Mucosa of rectum (tissue), 2 donors: ENCODE data around the gene DGAT2.
A peak's percentile ranks its signal among the peaks of the same experiment; 100 is the strongest.
"Not testable (repeated sequence)": the region's sequence is repeated elsewhere in the genome, so short reads cannot be mapped to it uniquely, and the experiment has no call there.

ENCODE experiments used
- H3K27ac ChIP-seq, 2 donors: one replicate each; pipeline ENCODE4 v1.7.0; 2013; ENCODE audit warnings: inconsistent platforms in 2 of 2, low read depth in 2 of 2, low read length in 2 of 2
- H3K27me3 ChIP-seq, 2 donors: one replicate each; pipeline ENCODE4 v1.7.0; 2013; ENCODE audit warnings: low read length in 2 of 2; ENCODE audit not compliant: control insufficient read depth in 2 of 2, insufficient read depth in 2 of 2
- H3K36me3 ChIP-seq, 2 donors: one replicate each; pipeline ENCODE4 v1.7.0; 2013; ENCODE audit warnings: low read length in 2 of 2; ENCODE audit not compliant: control insufficient read depth in 2 of 2, insufficient read depth in 2 of 2
- H3K4me1 ChIP-seq, 2 donors: one replicate each; pipeline ENCODE4 v1.7.0; 2013; ENCODE audit warnings: low read length in 2 of 2, mild to moderate bottlenecking in 1 of 2; ENCODE audit not compliant: control insufficient read depth in 2 of 2, insufficient read depth in 2 of 2
- H3K4me3 ChIP-seq, 2 donors: one replicate each; pipeline ENCODE4 v1.7.0; 2013; ENCODE audit warnings: low read length in 2 of 2
- H3K9ac ChIP-seq, 2 donors: one replicate each; pipeline ENCODE4 v1.7.0; 2013; ENCODE audit warnings: low read length in 2 of 2, low read depth in 1 of 2, mild to moderate bottlenecking in 1 of 2
- H3K9me3 ChIP-seq, 2 donors: one replicate each; pipeline ENCODE4 v1.7.0; 2013; ENCODE audit warnings: low read length in 2 of 2; ENCODE audit not compliant: control insufficient read depth in 2 of 2
- donor health status: healthy.
- donor health status: Normal muscosa, but diverticular disease.

Gene DGAT2

GRCh38 chr11:75733071-75733430, 35.5 kb upstream of the DGAT2 start:
- Histone ChIP-seq H3K36me3 (peaks cover 20 to 23% of the 10 kb centered on the region in 2 donors), H3K27ac (peak overlapping the region; percentile 59 to 63), H3K9ac (no peak overlapping the region), H3K27me3 (peaks cover 0 to 3% of the 10 kb centered on the region in 2 donors), H3K9me3 (no peaks in the 10 kb centered on the region), H3K4me1 (peaks cover 4 to 24% of the 10 kb centered on the region in 2 donors), H3K4me3 (no peak overlapping the region)

GRCh38 chr11:75733431-75734107, 35.0 kb upstream of the DGAT2 start:
- Histone ChIP-seq H3K36me3 (peaks cover 14 to 22% of the 10 kb centered on the region in 2 donors), H3K9ac (no peak overlapping the region), H3K9me3 (no peaks in the 10 kb centered on the region), H3K27ac (peak overlapping the region; percentile 63 to 69), H3K4me3 (no peak overlapping the region), H3K27me3 (peaks cover 0 to 3% of the 10 kb centered on the region in 2 donors), H3K4me1 (peaks cover 4 to 24% of the 10 kb centered on the region in 2 donors)

- peak overlapping the region; percentile 59 to 69 for H3K27ac ChIP-seq
- H3K4me1 ChIP-seq: peaks cover 4 to 24% of the 10 kb centered on the region in 2 donors
- no peak overlapping the region for H3K4me3 ChIP-seq
- H3K27me3 ChIP-seq: peaks cover 0 to 3% of the 10 kb centered on the region in 2 donors
- H3K9me3 ChIP-seq: no peaks in the 10 kb centered on the region
- H3K9ac ChIP-seq: no peak overlapping the region
- H3K36me3 ChIP-seq: peaks cover 9 to 16% of the 10 kb centered on the region in 2 donors
Observed at GRCh38 chr11:75734491-75735180, 33.9 kb upstream of the DGAT2 start.

GRCh38 chr11:75735181-75735845, 33.3 kb upstream of the DGAT2 start:
- no peak overlapping the region for H3K4me3 ChIP-seq
- peaks cover 4 to 24% of the 10 kb centered on the region in 2 donors for H3K4me1 ChIP-seq
- no peaks in the 10 kb centered on the region for H3K9me3 ChIP-seq
- peaks cover 7 to 11% of the 10 kb centered on the region in 2 donors for H3K36me3 ChIP-seq
- peaks cover 0 to 3% of the 10 kb centered on the region in 2 donors for H3K27me3 ChIP-seq
- H3K27ac ChIP-seq: peak overlapping the region; percentile 59 to 69
- H3K9ac ChIP-seq: no peak overlapping the region

GRCh38 chr11:75737314-75737713, 31.3 kb upstream of the DGAT2 start:
- H3K27ac ChIP-seq: no peak overlapping the region
- H3K4me1 ChIP-seq: peaks cover 4 to 21% of the 10 kb centered on the region in 2 donors
- no peak overlapping the region for H3K9ac ChIP-seq
- no peaks in the 10 kb centered on the region for H3K9me3 ChIP-seq
- H3K27me3 ChIP-seq: peaks cover 0 to 3% of the 10 kb centered on the region in 2 donors
- H3K4me3 ChIP-seq: no peak overlapping the region
- H3K36me3 ChIP-seq: no peaks in the 10 kb centered on the region

GRCh38 chr11:75740681-75741080, 27.9 kb upstream of the DGAT2 start:
- no peak overlapping the region for H3K4me3 ChIP-seq
- peaks cover 0 to 8% of the 10 kb centered on the region in 2 donors for H3K4me1 ChIP-seq
- H3K27me3 ChIP-seq: peaks cover 0 to 3% of the 10 kb centered on the region in 2 donors
- no peaks in the 10 kb centered on the region for H3K9me3 ChIP-seq
- no peak overlapping the region for H3K27ac ChIP-seq
- no peak overlapping the region for H3K9ac ChIP-seq
- no peaks in the 10 kb centered on the region for H3K36me3 ChIP-seq

GRCh38 chr11:75743159-75743558, 25.4 kb upstream of the DGAT2 start:
- not testable (repeated sequence) for H3K27me3 ChIP-seq, H3K9me3 ChIP-seq, H3K36me3 ChIP-seq, H3K27ac ChIP-seq, H3K9ac ChIP-seq, H3K4me1 ChIP-seq, H3K4me3 ChIP-seq

GRCh38 chr11:75743711-75744563, 24.6 kb upstream of the DGAT2 start:
- H3K9ac ChIP-seq: no peak overlapping the region
- H3K27me3 ChIP-seq: no peaks in the 10 kb centered on the region
- no peak overlapping the region for H3K4me3 ChIP-seq
- peaks cover 0 to 8% of the 10 kb centered on the region in 2 donors for H3K4me1 ChIP-seq
- no peaks in the 10 kb centered on the region for H3K36me3 ChIP-seq
- H3K27ac ChIP-seq: no peak overlapping the region
- H3K9me3 ChIP-seq: no peaks in the 10 kb centered on the region

GRCh38 chr11:75745807-75746206, 22.8 kb upstream of the DGAT2 start:
- Histone ChIP-seq H3K9me3 (no peaks in the 10 kb centered on the region), H3K36me3 (no peaks in the 10 kb centered on the region), H3K4me3 (no peak overlapping the region), H3K27ac (no peak overlapping the region), H3K9ac (no peak overlapping the region), H3K27me3 (no peaks in the 10 kb centered on the region), H3K4me1 (peaks cover 0 to 8% of the 10 kb centered on the region in 2 donors)
